ENCODE measurements around the gene RNF31.

The RNF31 gene

GRCh38 chr14:24194186-24194872 lies 47.0 kb downstream of the RNF31 start:
- peaks cover 9% of the 10 kb centered on the region for H3F3A ChIP-seq (ENCODE audit: insufficient read depth, low read length)
- H3K9me2 ChIP-seq (replicated peaks; ENCODE audit: insufficient read depth, low read length), result no peaks in the 10 kb centered on the region
- H3K4me3 ChIP-seq (ENCODE audit: low read length), result peak overlapping the region; percentile 80
- H3K36me3 ChIP-seq (replicated peaks; ENCODE audit: insufficient read depth, low read length), result no peaks in the 10 kb centered on the region
- no peak for TF ChIP-seq EZH2 (optimal IDR thresholded peaks at IDR 0.05; ENCODE audit: low read depth, low read length)
- no peak for TF ChIP-seq CTCF (IDR thresholded peaks at IDR 0.05; ENCODE audit: low read length)
- TF ChIP-seq EZH2phosphoT487 (IDR thresholded peaks at IDR 0.05; ENCODE audit: low read length), result no peak
- no peak overlapping the region for H3K27ac ChIP-seq (ENCODE audit: low read length)
- no peak for DNase-seq
- H3K4me1 ChIP-seq (ENCODE audit: low read length), result peaks cover 5% of the 10 kb centered on the region; the same call in 1 of the 2 replicates
- 0 out of 2 replicates have a peak overlapping the region, but pooled peaks have one; percentile 70 for H2AFZ ChIP-seq (ENCODE audit: low read length)
- peak overlapping the region; percentile 99; the same call in 1 of the 2 replicates for H3K9ac ChIP-seq (ENCODE audit: low read length)
- no peaks in the 10 kb centered on the region for H3K27me3 ChIP-seq (replicated peaks; ENCODE audit: insufficient read depth, low read length)
- H3K4me2 ChIP-seq (ENCODE audit: low read depth, low read length), result peak overlapping the region; percentile 71; the same call in 1 of the 2 replicates
- no peaks in the 10 kb centered on the region for H3K9me3 ChIP-seq (replicated peaks; ENCODE audit: insufficient read depth, low read length)
- no peaks in the 10 kb centered on the region for H4K20me1 ChIP-seq (ENCODE audit: insufficient read depth, low read length)
- peaks cover 23% of the 10 kb centered on the region for H3K79me2 ChIP-seq (ENCODE audit: low read length)

DNA sequence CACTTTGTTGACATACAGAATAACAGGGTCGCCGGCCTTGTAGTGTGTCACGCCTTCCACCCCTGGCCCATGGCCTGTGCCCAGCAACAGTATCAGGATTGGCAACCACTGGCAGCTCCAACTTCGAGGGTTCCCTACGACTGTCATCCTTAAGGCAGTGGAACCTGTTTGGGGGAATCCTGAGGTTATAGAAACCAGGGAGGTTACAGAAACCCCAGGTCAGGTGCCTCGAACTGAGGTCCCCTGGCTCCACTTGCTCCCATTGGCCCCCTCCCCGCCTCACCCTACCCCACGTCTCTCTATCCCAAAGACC lies 47.5 kb downstream of the RNF31 start:
- Histone ChIP-seq H3K27me3 (replicated peaks; ENCODE audit: insufficient read depth, low read length) (no peaks in the 10 kb centered on the region), H3F3A (ENCODE audit: insufficient read depth, low read length) (peaks cover 7% of the 10 kb centered on the region; the same call in 1 of the 2 replicates), H3K36me3 (replicated peaks; ENCODE audit: insufficient read depth, low read length) (no peaks in the 10 kb centered on the region), H4K20me1 (ENCODE audit: insufficient read depth, low read length) (no peaks in the 10 kb centered on the region), H3K9me2 (replicated peaks; ENCODE audit: insufficient read depth, low read length) (no peaks in the 10 kb centered on the region), H2AFZ (ENCODE audit: low read length) (peak overlapping the region; percentile 70), H3K4me2 (ENCODE audit: low read depth, low read length) (peak overlapping the region; percentile 71; the same call in 1 of the 2 replicates), H3K9ac (ENCODE audit: low read length) (peak overlapping the region; percentile 99), H3K4me1 (ENCODE audit: low read length) (peaks cover 5% of the 10 kb centered on the region; the same call in 1 of the 2 replicates), H3K4me3 (ENCODE audit: low read length) (peak overlapping the region; percentile 80), H3K27ac (ENCODE audit: low read length) (peak overlapping the region; percentile 88; the same call in 1 of the 2 replicates), H3K79me2 (ENCODE audit: low read length) (peaks cover 23% of the 10 kb centered on the region), H3K9me3 (replicated peaks; ENCODE audit: insufficient read depth, low read length) (no peaks in the 10 kb centered on the region)
- no peak for TF ChIP-seq EZH2 (optimal IDR thresholded peaks at IDR 0.05; ENCODE audit: low read depth, low read length)
- no peak for TF ChIP-seq CTCF (IDR thresholded peaks at IDR 0.05; ENCODE audit: low read length)
- DNase-seq, result no peak

- peak; percentile 72 for DNase-seq
- Histone ChIP-seq H3K9me2 (replicated peaks; ENCODE audit: insufficient read depth, low read length) (no peaks in the 10 kb centered on the region), H3K4me1 (ENCODE audit: low read length) (peaks cover 5% of the 10 kb centered on the region; the same call in 1 of the 2 replicates), H4K20me1 (ENCODE audit: insufficient read depth, low read length) (no peaks in the 10 kb centered on the region), H3K27me3 (replicated peaks; ENCODE audit: insufficient read depth, low read length) (no peaks in the 10 kb centered on the region), H3K9me3 (replicated peaks; ENCODE audit: insufficient read depth, low read length) (no peaks in the 10 kb centered on the region), H3K36me3 (replicated peaks; ENCODE audit: insufficient read depth, low read length) (no peaks in the 10 kb centered on the region), H3F3A (ENCODE audit: insufficient read depth, low read length) (peaks cover 7% of the 10 kb centered on the region; the same call in 1 of the 2 replicates), H3K4me3 (ENCODE audit: low read length) (peak within 1 kb of the TSS; percentile 80), H2AFZ (ENCODE audit: low read length) (peak within 1 kb of the TSS; percentile 70), H3K79me2 (ENCODE audit: low read length) (peaks cover 23% of the 10 kb centered on the region), H3K27ac (ENCODE audit: low read length) (peak within 1 kb of the TSS; percentile 88), H3K4me2 (ENCODE audit: low read depth, low read length) (peak within 1 kb of the TSS; percentile 71), H3K9ac (ENCODE audit: low read length) (peak within 1 kb of the TSS; percentile 99)
- TF ChIP-seq EZH2 (optimal IDR thresholded peaks at IDR 0.05; ENCODE audit: low read depth, low read length), result no peak
- TF ChIP-seq EZH2phosphoT487 (IDR thresholded peaks at IDR 0.05; ENCODE audit: low read length), result no peak
- no peak for TF ChIP-seq CTCF (IDR thresholded peaks at IDR 0.05; ENCODE audit: low read length)
Observed at GRCh38 chr14:24195186-24196070, 48.1 kb downstream of the RNF31 start, which contains the start of gene TM9SF1. Gene TM9SF1, minus strand, starts transcription at chr14:24195441. Its CDS starts 422 bp downstream, at chr14:24195019.
